Stimulated activated naive CD8-positive, alpha-beta T cell treated with anti-CD3 and anti-CD28 coated beads, Interleukin-15, amount 100 ng/mL, for 72 hours (primary cell): ENCODE data around the gene STATH.
"Not testable (repeated sequence)": the region's sequence is repeated elsewhere in the genome, so short reads cannot be mapped to it uniquely, and the experiment has no call there.

ENCODE experiments used
- ATAC-seq: fragments of 150-1000 bp; cut with Tn5 transposase; 2 replicates; pipeline ENCODE4 v1.10.0; 2021; ENCODE audit warnings: mild to moderate bottlenecking, moderate library complexity
- DNase-seq, 2 donors: peaks; one replicate each; pipeline ENCODE4 v3.0.0; 2021 to 2022
- H3K27ac Mint-ChIP-seq, 2 donors: one replicate each; pipeline ENCODE4 v1.8.0; 2022; ENCODE audit warnings: mild to moderate bottlenecking in 2 of 2, mixed read lengths in 2 of 2, moderate library complexity in 2 of 2
- H3K27me3 Mint-ChIP-seq: one replicate; pipeline ENCODE4 v1.8.0; 2022; ENCODE audit warnings: mixed read lengths
- H3K4me1 Mint-ChIP-seq: one replicate; pipeline ENCODE4 v1.8.0; 2022; ENCODE audit warnings: mild to moderate bottlenecking, mixed read lengths
- H3K4me3 Mint-ChIP-seq, 2 donors: one replicate each; pipeline ENCODE4 v1.8.0; 2022; ENCODE audit warnings: mild to moderate bottlenecking in 2 of 2, mixed read lengths in 2 of 2, moderate library complexity in 1 of 2
- H3K9me3 Mint-ChIP-seq, 2 donors: one replicate each; pipeline ENCODE4 v1.8.0; 2022; ENCODE audit warnings: mixed read lengths in 2 of 2

STATH gene

GRCh38 chr4:70027011-70027410 lies 31.2 kb downstream of the STATH start:
- no peaks in the 10 kb centered on the region for H3K4me1 Mint-ChIP-seq
- H3K4me3 Mint-ChIP-seq: no peak overlapping the region
- H3K27ac Mint-ChIP-seq: no peak overlapping the region

GRCh38 chr4:70028159-70028558 lies 32.4 kb downstream of the STATH start, which contains the start of gene HTN3:
TSS of gene HTN3 (plus strand) at chr4:70028459. CDS start at chr4:70030741, 2,282 bp downstream.
- not testable (repeated sequence) for H3K27me3 Mint-ChIP-seq, H3K9me3 Mint-ChIP-seq, H3K4me3 Mint-ChIP-seq, ATAC-seq, H3K27ac Mint-ChIP-seq, DNase-seq, H3K4me1 Mint-ChIP-seq

More at GRCh38 chr4:70027011-70027410, 31.2 kb downstream of the STATH start:
- no peaks in the 10 kb centered on the region for H3K9me3 Mint-ChIP-seq
- no peaks in the 10 kb centered on the region for H3K27me3 Mint-ChIP-seq
- DNase-seq (no peak), ATAC-seq (no peak)

GRCh38 chr4:70037559-70037958 lies 41.8 kb downstream of the STATH start:
- not testable (repeated sequence) for H3K4me1 Mint-ChIP-seq, H3K4me3 Mint-ChIP-seq, H3K27me3 Mint-ChIP-seq

GRCh38 chr4:70039928-70040327 lies 44.2 kb downstream of the STATH start:
- H3K27ac Mint-ChIP-seq, ATAC-seq, H3K4me3 Mint-ChIP-seq, H3K4me1 Mint-ChIP-seq, H3K27me3 Mint-ChIP-seq, DNase-seq: not testable (repeated sequence)
- H3K9me3 Mint-ChIP-seq: peaks cover 9 to 14% of the 10 kb centered on the region in 2 donors

More at GRCh38 chr4:70037559-70037958, 41.8 kb downstream of the STATH start:
- peaks cover 14 to 15% of the 10 kb centered on the region in 2 donors for H3K9me3 Mint-ChIP-seq
- not testable (repeated sequence) for ATAC-seq, DNase-seq, H3K27ac Mint-ChIP-seq

GRCh38 chr4:70041652-70042286 lies 46.0 kb downstream of the STATH start:
- H3K4me3 Mint-ChIP-seq: no peak overlapping the region
- DNase-seq (no peak), ATAC-seq (no peak)
- H3K27me3 Mint-ChIP-seq: no peaks in the 10 kb centered on the region
- no peak overlapping the region for H3K27ac Mint-ChIP-seq
- H3K4me1 Mint-ChIP-seq: no peaks in the 10 kb centered on the region
- peaks cover 9 to 14% of the 10 kb centered on the region in 2 donors for H3K9me3 Mint-ChIP-seq

GRCh38 chr4:70050138-70050537 lies 54.4 kb downstream of the STATH start, which contains the start of gene HTN1:
TSS of gene HTN1 (plus strand) at chr4:70050438. CDS start at chr4:70053077, 2,639 bp downstream.
- not testable (repeated sequence) for DNase-seq, ATAC-seq, H3K27ac Mint-ChIP-seq, H3K27me3 Mint-ChIP-seq, H3K4me3 Mint-ChIP-seq, H3K4me1 Mint-ChIP-seq, H3K9me3 Mint-ChIP-seq
